Stimulated activated CD4-positive, alpha-beta T cell treated with anti-CD3 and anti-CD28 coated beads, Interleukin-1b, Interleukin-23, amount 100 ng/mL, for 24 hours (primary cell): ENCODE data around the gene R3HDM4.

ENCODE experiments used
- DNase-seq, 4 experiments: peaks; one replicate each; pipeline ENCODE4 v3.0.0-alpha.2; 2020; ENCODE audit warnings: low read depth in 4 of 4, low spot score in 1 of 4

R3HDM4 gene

DNA sequence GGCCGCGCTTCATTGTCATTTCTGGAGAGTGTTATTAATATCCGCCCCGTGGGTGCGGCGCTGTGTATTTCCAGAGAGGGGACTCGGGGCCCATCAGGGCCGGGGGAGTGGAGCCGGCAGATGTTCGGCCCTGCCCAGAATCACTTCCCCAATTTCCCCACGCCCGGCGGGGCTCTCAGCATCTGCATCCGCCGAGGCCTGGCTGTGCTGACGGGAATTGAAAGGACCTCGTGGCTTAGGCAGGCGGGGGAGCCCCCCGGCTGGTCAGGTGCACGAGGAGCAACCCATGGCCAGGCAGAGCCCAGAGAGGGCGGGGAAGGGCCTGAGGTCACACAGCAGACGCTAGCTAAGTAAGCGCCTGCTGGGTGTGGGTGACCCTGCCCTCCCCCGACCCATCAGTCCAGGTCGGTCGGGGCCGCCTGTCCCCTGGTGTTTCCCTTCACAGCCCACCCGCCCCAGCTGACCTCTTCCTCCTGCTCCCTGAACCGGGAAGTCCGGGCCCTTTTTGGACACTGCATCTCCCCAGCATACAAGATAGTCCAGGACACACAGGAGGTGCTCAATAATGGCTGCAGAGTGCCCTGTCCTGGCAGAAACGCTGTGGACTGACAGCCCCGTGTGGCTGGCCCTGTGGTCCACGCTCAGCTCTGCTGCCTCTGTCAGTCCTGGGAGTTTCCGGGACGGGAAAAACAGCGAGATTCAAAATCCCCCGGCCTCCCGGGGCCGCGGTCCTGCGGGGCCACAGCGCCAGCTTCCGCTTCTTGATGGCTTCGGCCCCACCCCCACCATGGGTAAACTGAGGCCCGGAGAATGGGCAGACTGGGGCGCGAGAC lies 34.9 kb upstream of the R3HDM4 start:
- DNase-seq: no peak

- no peak for DNase-seq
These were observed 34.2 kb upstream of the R3HDM4 start for GRCh38 chr19:947090-947706.

DNA sequence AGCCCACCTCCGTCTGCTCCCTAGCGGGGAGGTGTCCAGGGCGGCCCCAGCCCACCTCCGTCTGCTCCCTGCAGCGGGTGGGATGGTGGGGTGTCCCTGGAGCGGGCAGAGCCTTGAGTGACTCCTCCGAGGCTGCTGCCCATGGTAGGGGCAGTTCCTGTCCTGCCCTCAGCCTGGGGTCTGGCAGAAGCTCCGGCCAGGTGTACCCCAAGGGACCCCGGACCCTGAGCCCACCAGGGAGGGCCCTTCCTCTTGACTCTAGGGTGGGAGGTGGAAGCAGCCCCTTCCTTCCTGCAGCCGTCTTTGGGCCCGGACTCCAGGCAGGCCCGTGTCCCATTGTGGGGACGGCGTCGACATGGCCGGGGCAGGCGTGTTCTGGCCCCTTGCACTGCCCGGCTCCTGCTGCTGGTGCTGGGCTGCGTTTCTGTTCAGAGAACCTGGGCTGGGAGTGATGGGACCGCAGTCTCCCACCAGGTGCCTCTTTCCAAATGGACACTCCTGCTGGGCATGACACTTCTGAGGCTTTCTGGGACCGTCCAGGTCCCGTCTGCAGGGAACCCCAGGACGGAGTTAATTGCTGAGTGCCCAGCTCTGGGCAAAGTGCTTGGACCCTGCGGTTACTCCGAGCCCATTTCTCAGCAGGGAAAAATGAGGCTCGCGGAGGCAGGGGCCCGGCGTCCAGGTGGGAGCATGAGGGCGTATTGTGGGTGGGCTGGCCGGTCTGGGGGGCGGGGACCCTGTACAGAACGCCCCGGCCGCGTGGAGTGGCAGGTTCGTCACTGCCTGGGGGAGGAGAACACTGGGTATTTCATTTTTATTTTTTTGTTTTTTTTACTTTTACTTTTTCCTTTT lies 32.6 kb upstream of the R3HDM4 start:
- no peak for DNase-seq

DNA sequence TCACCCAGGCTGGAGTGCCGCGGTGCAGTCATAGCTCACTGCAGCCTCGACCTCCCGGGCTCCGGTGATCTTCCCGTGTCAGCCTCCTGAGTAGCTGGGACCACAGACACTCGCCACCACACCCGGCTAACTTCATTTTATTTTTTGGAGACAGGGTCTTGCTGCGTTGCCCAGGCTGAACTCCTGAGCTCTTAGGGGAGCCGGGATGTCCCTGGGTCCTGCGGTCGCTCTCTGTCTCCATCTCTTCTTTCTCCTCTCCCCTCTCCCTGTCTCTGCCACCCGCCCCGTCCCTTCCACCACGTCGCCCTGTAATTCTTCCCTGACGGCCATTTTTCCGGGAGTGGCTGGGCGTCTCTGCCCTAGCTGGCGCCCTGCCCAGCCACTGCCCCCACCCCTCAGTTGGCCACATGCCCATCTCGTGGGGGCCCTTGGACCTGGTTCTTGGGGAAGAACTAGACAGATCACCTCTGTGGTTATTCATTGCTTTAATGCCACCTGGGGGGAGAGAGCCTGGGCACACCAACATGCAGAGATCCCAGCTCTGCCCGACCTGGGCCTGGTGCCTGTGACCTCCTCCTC lies 31.7 kb upstream of the R3HDM4 start:
- DNase-seq: no peak

DNA sequence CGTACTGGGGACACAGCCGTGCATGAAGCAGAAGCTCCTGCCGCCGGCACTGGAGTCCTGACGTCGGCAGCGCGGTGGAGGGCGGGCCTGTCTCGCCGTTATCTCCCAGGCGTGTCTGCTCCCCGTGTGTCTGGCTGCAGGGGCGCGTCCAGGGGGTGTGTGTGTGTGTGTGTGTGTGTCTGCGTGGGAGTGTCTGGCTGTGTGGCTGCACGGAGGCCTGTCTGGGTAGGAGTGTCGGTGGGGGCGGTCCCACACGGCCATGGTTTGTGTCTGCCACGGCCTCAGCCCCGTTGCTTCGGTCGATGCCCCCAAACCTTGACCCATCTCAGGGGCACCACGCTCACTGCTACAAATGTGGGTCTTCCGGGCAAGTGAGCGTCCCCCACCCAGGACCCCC lies 31.1 kb upstream of the R3HDM4 start:
- DNase-seq: no peak

DNA sequence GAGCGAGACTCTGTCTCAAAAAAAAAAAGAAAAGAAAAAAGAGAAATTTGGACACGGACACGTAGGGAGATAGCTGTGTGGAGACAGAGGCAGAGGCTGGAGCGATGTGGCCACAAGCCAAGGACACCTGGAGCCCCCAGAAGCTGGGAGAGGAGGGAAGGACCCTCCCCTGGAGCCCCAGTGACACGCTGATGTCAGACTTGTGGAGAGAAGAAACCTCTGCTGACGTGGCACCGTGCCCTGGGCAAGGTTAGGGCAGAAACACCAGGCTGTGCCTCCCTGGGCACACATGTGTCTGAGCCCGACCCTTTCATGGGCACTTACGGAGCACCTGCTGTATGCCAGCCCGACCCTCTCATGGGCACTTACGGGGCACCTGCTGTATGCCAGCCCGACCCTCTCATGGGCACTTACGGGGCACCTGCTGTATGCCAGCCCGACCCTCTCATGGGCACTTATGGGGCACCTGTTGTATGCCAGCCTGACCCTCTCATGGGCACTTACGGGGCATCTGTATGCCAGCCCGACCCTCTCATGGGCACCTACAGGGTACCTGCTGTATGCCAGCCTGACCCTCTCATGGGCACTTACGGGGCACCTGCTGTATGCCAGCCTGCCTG lies 30.6 kb upstream of the R3HDM4 start:
- no peak for DNase-seq

DNA sequence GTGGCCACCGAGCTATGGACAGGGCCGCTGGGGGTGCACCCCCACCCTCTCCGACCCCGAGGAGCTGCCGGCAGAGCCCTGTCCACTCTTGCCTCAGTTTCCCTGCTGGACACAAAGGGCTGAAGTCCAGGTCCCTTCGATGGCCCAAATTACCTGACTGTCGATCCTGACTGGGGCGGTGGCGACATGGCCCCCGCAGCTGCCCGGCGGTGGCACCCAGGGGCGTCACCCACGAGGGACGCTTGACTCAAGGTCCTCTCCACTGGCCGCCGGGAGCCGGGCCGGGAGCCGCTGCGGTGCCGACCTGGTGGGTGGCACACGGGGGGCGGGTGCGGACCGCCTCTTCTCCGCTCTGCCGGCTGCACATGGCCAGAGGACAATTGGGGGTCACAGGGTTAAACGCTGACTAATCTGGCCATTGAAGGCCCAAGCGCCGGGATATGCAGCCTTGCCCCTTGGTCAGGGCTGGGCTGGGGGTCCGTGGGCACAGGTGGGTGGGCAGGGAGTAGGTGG lies 29.2 kb upstream of the R3HDM4 start:
- no peak for DNase-seq

DNA sequence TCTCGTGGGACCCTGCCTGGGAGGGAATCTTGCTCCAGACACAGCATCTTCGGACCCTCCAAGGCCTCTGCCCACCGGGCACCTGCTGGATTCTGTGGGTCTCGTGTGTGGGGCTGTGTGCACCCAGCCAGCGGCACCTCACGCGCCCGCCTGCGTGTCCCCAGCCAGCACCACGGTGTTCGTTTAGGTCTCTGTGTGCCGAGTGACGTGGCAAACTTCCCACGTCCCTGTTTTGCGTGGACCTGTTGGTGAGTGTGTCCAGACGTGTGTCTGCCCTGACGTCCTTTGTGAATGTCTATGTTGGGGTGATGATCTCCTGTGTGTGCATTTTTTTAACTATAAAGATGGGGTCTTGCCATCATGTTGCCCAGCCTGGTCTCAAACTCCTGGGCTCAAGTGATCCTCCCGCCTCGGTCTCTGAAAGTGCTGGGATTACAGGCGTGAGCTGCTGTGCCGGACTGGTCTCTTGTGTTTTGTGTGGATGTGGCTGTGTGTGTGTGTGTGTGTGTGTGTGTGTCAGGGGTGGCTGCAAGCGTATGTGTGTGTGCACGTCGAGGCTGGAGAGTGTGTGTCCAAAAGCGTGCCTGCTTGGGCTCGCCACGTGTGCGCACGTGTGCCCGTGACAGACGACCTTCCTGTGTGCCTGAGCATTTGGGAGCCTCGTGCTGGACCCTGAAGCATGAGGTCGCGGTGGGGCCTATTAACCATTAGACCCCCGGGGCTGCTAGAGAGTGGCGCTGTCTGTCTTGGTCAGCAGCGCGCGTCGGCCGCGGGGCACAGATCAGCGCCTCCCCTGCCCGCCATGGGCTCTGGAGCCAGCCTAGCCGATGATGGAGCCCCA lies 28.5 kb upstream of the R3HDM4 start:
- DNase-seq: no peak

GRCh38 chr19:940591-941291 lies 27.7 kb upstream of the R3HDM4 start:
- peak in 1 of 4 experiments; percentile 36 for DNase-seq

GRCh38 chr19:939922-940321 lies 26.9 kb upstream of the R3HDM4 start:
- DNase-seq: no peak

GRCh38 chr19:939439-939838 lies 26.4 kb upstream of the R3HDM4 start:
- DNase-seq: no peak

GRCh38 chr19:938233-938923 lies 25.4 kb upstream of the R3HDM4 start:
- DNase-seq: no peak

GRCh38 chr19:937259-937694 lies 24.3 kb upstream of the R3HDM4 start:
- no peak for DNase-seq

- DNase-seq: no peak
These were observed 23.1 kb upstream of the R3HDM4 start for GRCh38 chr19:936175-936546.

GRCh38 chr19:934865-935479 lies 22.0 kb upstream of the R3HDM4 start:
- DNase-seq: no peak

- DNase-seq: no peak
These were observed 21.3 kb upstream of the R3HDM4 start for GRCh38 chr19:934197-934840.

DNA sequence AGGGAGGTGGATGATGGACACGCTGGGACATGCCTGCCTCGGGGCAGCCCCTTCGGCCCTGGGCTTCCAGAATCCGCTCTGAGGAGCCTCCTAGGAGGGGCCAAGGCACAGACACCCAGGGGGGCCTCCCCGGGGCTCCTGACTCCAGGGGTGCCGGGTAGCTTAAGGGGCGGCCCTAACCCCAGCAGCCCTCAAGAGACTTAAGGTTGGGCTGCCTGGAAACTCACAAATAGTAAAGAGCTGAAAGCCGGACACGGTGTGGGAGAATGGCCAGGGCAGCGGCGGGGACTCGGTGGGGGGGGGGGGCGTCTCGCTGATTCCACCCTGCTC lies 20.5 kb upstream of the R3HDM4 start:
- DNase-seq: no peak
